Keratinocyte (primary cell): ENCODE data around the gene DBF4.

Experiments used
- CTCF ChIP-seq, 3 experiments: IDR thresholded peaks in 1 of 3; conservative IDR thresholded peaks in 1 of 3; optimal IDR thresholded peaks in 1 of 3; 2 replicates in 2 of 3; 3 replicates in 1 of 3; pipeline versions ENCODE3 to v1.5.1; 2011; ENCODE audit warnings: low read length in 3 of 3, mild to moderate bottlenecking in 3 of 3, moderate library complexity in 2 of 3, control low read depth in 1 of 3, inconsistent platforms in 1 of 3; ENCODE audit not compliant: insufficient read depth in 2 of 3; ENCODE audit errors: extremely low read depth in 1 of 3
- EZH2 ChIP-seq: IDR thresholded peaks from one replicate; pipeline ENCODE4 v1.6.1; 2012; ENCODE audit warnings: inconsistent platforms, mild to moderate bottlenecking, low read length, moderate library complexity

GRCh38 chr7:87933953-87934698 lies 57.8 kb downstream of the DBF4 start, which contains the start of gene ADAM22:
- TF ChIP-seq CTCF (optimal IDR thresholded peaks at IDR 0.05 in 1 of 3, IDR thresholded peaks at IDR 0.05 in 1 of 3, conservative IDR thresholded peaks at IDR 0.05 in 1 of 3; ENCODE audit: extremely low read depth in 1 of 3, insufficient read depth in 2 of 3, low read length in 3 of 3): peak in 1 of 3 experiments; percentile 7
- TF ChIP-seq EZH2: no peak
